A549 treated with AZD9567 at 1 μM for 4 hours (cell line): ENCODE results near the gene OR52N2. TPM values are rescaled to one million over a fixed set of nuclear protein-coding genes. Genes with fewer than 3 reads are reported as not detected.

Experiments used
- total RNA-seq: library from RNA; stranded (reverse); fragments of 200-300 nt; extraction: Qiagen RNA extraction; gene quantifications from 5 replicates; pipeline ENCODE4 v1.2.3, GENCODE V29; 2022; ENCODE audit not compliant: insufficient read depth

The OR52N2 gene
- not detected in 5 replicates for total RNA-seq

GRCh38 chr11:5808500-5809121 lies at the start of gene OR52N2:
TSS of gene OR52N2 (plus strand) at chr11:5808924. CDS start at chr11:5820336, 11,412 bp downstream.

GRCh38 chr11:5783255-5783654 lies 25.5 kb upstream of the OR52N2 start, which contains the start of gene OR52N5:
TSS of gene OR52N5 (minus strand) at chr11:5783355. CDS start at chr11:5778634, 4,721 bp downstream.

GRCh38 chr11:5791165-5791564 lies 17.6 kb upstream of the OR52N2 start, which contains the start of gene OR52N1:
TSS of gene OR52N1 (minus strand) at chr11:5791265. CDS start at chr11:5788816, 2,449 bp downstream.

DNA sequence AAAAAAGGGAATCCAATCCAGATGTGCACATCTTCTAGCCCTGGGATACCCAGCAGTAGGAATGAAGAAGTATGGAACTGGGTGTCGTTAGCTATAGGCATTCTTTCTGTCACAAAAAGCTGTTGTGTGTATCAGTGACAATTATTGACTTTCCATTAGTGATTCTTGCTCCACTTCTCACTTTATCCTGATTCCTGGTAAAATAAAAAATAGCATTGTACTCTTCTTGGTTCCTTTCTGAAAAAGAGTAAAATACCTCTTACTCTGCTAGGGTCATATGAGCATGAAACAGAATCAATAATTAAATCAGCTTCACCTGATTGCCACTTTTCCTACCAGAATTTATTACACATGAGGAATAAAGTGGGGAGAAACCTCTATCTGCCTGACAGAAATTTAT lies 33.1 kb downstream of the OR52N2 start, which contains the start of gene OR52E6:
Gene OR52E6 (minus strand): TSS at position 101 of the 400 bp plus-strand sequence. CDS start 0 bp downstream, at position 101.

DNA sequence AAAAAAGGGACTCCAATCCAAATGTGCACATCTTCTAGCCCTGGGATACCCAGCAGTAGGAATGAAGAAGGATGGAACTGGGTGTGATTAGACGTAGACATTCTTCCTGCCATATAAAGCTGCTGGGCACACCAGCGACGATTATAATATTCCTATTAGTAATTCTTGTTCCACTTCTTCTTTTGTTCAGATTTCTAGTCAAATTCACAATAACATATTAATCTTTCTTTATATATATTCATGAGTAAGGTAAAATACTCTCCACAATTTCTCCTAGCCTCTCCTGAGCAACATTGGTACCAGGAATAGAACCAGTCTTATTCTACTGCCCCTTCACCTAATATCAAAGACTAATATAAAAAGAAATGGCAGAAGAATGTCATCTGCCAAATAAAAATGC lies 48.9 kb downstream of the OR52N2 start, which contains the start of gene OR52E8:
Gene OR52E8 (minus strand): TSS at position 101 of the 400 bp plus-strand sequence. CDS start 0 bp downstream, at position 101.

Other genes starting within 250 kb of the OR52N2 start
- gene OR52B6, start 228.0 kb upstream of the OR52N2 start, total RNA-seq, result not detected in 5 replicates
- 7.6 to 11.2 TPM (median 8.1 TPM) in 5 replicates for gene TRIM6, start 212.3 kb upstream of the OR52N2 start, total RNA-seq
- 2.6 to 3.4 TPM (median 2.8 TPM) in 5 replicates for gene TRIM34, start 183.9 kb upstream of the OR52N2 start, total RNA-seq
- 10.0 to 15.7 TPM (median 11.0 TPM) in 5 replicates for gene TRIM5, start 123.8 kb upstream of the OR52N2 start, total RNA-seq
- 0.59 to 1.4 TPM (median 0.83 TPM) in 4 of 5 replicates, not detected in the other for gene TRIM22, start 119.1 kb upstream of the OR52N2 start, total RNA-seq
- not detected in 5 replicates for gene OR56B1, start 72.5 kb upstream of the OR52N2 start, total RNA-seq
- not detected in 5 replicates for gene OR52N4, start 54.7 kb upstream of the OR52N2 start, total RNA-seq
- gene OR52N5, start 25.6 kb upstream of the OR52N2 start, total RNA-seq, result not detected in 5 replicates
- gene OR52N1, start 17.7 kb upstream of the OR52N2 start, total RNA-seq, result not detected in 5 replicates
- not detected in 5 replicates for gene OR52E6, start 33.0 kb downstream of the OR52N2 start, total RNA-seq
- gene OR52E8, start 48.8 kb downstream of the OR52N2 start, total RNA-seq, result not detected in 5 replicates
- gene OR52E4, start 71.7 kb downstream of the OR52N2 start, total RNA-seq, result not detected in 5 replicates
- not detected in 5 replicates for gene OR52E5, start 84.3 kb downstream of the OR52N2 start, total RNA-seq
- not detected in 5 replicates for gene OR56A3, start 133.3 kb downstream of the OR52N2 start, total RNA-seq
- not detected in 5 replicates for gene OR56A5, start 159.6 kb downstream of the OR52N2 start, total RNA-seq
- gene OR52L1, start 178.1 kb downstream of the OR52N2 start, total RNA-seq, result not detected in 5 replicates
- gene OR56A4, start 198.0 kb downstream of the OR52N2 start, total RNA-seq, result not detected in 5 replicates
- not detected in 5 replicates for gene OR56A1, start 221.8 kb downstream of the OR52N2 start, total RNA-seq